ENCODE results near the gene VPREB1. TPM values are rescaled to one million over a fixed set of nuclear protein-coding genes. Genes with fewer than 3 reads are reported as not detected.
"Not testable (repeated sequence)": the region's sequence is repeated elsewhere in the genome, so short reads cannot be mapped to it uniquely, and the experiment has no call there.

VPREB1 gene
- total RNA-seq, 4 donors from 2014 or later: not detected

DNA sequence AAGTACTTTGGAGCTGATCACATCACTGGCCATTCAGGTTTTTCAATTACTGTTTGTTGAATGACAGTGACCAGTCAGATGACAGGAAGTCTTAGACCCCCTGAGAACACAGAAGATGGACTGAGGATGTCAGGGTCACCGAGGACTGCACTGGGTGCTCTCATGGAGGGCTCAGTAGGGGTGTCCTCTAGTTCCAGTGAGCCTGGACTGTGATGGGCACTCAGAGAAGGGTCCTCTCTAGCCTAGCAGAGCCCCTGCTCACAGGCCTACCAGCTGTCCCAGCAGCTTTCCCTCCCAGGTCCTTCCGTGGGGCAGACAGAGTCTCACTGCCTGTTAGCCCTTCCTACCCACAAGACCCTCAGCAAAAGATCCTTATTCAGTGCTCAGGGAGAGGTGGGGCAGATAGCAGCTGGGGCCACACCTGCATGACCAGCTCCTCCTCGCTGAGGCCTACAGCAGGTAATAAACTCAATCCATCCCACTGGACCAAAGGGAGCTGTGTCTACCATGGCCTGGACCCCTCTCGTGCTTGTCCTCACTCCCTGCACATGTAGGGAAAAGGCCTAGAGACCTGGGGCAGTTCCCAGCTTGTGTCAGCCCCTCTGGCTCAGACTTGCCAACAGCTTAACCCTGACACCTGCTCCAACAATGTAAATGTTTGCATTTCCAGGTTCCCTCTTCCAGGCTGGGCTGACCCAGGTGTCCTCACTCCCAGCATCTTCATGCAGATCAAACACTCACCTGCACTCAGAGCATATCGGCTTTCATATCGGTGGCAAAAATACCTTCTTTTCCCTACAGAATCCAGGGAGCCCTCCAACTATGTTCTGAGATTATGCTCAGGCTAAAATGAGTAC lies 25.2 kb upstream of the VPREB1 start:
- no peak for DNase-seq (ENCODE audit: low spot score in 2 of 2)
- Histone ChIP-seq H3K4me3 (no peak overlapping the region), H3K36me3 (no peaks in the 10 kb centered on the region), H3K4me1 (no peaks in the 10 kb centered on the region), H3K27ac (no peak overlapping the region), H3K9me3 (no peaks in the 10 kb centered on the region), H3K27me3 (no peaks in the 10 kb centered on the region)
- TF ChIP-seq POLR2A (IDR thresholded peaks at IDR 0.05) (no peak), EP300 (IDR thresholded peaks at IDR 0.05) (no peak)
- TF ChIP-seq, protein P1, sequence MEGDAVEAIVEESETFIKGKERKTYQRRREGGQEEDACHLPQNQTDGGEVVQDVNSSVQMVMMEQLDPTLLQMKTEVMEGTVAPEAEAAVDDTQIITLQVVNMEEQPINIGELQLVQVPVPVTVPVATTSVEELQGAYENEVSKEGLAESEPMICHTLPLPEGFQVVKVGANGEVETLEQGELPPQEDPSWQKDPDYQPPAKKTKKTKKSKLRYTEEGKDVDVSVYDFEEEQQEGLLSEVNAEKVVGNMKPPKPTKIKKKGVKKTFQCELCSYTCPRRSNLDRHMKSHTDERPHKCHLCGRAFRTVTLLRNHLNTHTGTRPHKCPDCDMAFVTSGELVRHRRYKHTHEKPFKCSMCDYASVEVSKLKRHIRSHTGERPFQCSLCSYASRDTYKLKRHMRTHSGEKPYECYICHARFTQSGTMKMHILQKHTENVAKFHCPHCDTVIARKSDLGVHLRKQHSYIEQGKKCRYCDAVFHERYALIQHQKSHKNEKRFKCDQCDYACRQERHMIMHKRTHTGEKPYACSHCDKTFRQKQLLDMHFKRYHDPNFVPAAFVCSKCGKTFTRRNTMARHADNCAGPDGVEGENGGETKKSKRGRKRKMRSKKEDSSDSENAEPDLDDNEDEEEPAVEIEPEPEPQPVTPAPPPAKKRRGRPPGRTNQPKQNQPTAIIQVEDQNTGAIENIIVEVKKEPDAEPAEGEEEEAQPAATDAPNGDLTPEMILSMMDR (IDR thresholded peaks at IDR 0.05): no peak
- WGBS, 2 donors: 56 to 87% methylated on average over 4 to 6 of the region's 6 CpGs

- not testable (repeated sequence) for H3K9me3 ChIP-seq; H3K36me3 ChIP-seq; H3K27ac ChIP-seq; H3K27me3 ChIP-seq; DNase-seq (ENCODE audit: low spot score in 2 of 2); H3K4me1 ChIP-seq; H3K4me3 ChIP-seq
- WGBS, 2 donors: no CpG with 5 or more reads among the region's 7 CpGs
Observed at GRCh38 chr22:22221043-22221442, 23.5 kb upstream of the VPREB1 start.

DNA sequence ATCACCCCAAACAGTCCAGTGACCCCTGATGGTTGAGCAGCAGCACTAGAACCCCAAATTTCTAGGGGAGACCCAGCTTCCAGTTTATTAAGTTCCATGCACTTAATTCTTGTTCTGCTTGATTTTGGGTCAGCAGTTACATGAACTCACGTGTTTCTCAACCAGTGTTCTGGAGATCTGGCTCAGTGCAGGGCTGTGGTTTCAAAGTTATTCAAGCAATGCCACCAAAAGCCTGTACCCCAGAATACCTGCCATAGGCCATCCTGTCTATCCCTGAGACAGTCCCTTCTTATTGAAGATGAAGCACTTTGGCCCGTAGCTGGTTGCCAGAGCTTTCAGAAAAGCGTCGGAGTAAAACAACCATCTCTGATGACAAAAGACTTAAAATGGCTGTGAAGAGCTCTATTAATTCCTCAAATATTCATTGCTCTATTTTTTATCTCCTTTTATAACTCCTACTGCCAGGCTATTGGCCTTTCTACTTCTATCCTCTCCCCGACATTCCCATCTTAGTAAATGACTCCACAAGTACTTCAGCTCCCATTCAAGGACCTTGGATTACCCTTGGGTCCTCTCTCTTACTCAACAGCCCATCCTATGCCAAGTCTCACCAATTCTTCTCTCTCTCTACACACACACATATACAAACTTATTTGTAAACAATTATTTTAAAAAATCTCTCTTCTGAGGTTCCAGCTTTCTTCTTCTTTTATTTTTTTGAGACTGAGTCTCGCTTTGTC lies 18.0 kb upstream of the VPREB1 start:
- Histone ChIP-seq H3K4me1 (no peaks in the 10 kb centered on the region), H3K27me3 (no peaks in the 10 kb centered on the region), H3K36me3 (no peaks in the 10 kb centered on the region), H3K27ac (no peak overlapping the region), H3K4me3 (no peak overlapping the region), H3K9me3 (no peaks in the 10 kb centered on the region)
- 82 to 87% methylated on average over 6 of the region's 6 CpGs for WGBS, 2 donors
- TF ChIP-seq EP300 (IDR thresholded peaks at IDR 0.05) (no peak), POLR2A (IDR thresholded peaks at IDR 0.05) (no peak)
- TF ChIP-seq, protein P1 (IDR thresholded peaks at IDR 0.05): no peak
- no peak for DNase-seq (ENCODE audit: low spot score in 2 of 2)

DNA sequence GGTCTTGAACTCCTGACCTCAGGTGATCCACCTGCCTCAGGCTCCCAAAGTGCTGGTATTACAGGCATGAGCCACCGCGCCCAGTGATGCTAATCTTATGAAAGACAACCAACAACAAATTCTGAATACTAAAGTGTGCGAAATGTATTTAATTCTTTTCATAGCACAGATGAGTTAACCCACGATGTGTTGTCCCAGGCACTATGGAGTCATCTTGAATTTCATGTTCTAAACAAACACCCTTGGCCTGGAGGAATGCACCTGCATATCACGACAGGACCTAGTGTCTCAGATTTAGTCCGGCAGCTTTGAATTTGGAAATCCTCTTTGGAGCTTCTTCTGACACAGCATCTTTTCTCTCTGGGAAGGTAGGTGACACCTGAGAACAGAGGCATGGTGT lies 16.2 kb upstream of the VPREB1 start:
- Histone ChIP-seq H3K9me3 (no peaks in the 10 kb centered on the region), H3K36me3 (no peaks in the 10 kb centered on the region), H3K4me3 (no peak overlapping the region), H3K27ac (no peak overlapping the region), H3K4me1 (no peaks in the 10 kb centered on the region), H3K27me3 (no peaks in the 10 kb centered on the region)
- TF ChIP-seq, protein P1 (IDR thresholded peaks at IDR 0.05): no peak
- no peak for TF ChIP-seq EP300 (IDR thresholded peaks at IDR 0.05)
- TF ChIP-seq POLR2A (IDR thresholded peaks at IDR 0.05): no peak
- WGBS, 2 donors: 81 to 90% methylated on average over 6 of the region's 6 CpGs
- no peak for DNase-seq (ENCODE audit: low spot score in 2 of 2)

DNA sequence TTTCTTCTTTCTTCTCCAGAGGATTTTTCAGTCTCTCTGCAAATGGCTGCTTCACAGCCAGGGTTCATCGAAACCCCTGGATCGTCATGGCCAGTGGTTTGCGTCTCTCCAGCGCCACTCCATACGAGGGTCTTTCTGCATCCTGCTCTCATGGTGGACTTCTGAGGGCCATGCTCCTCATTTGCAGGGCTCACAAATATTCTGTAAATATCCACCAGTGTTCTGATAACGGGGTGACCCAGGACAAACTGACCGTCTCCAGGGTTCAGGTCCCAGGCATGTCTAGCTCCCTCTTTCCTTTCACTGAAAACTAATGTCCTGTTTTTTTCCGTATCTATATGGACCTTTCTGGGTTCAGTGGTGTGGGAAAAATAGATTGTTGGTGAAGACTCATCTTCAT lies 15.7 kb upstream of the VPREB1 start:
- Histone ChIP-seq H3K9me3 (no peaks in the 10 kb centered on the region), H3K4me1 (no peaks in the 10 kb centered on the region), H3K27me3 (no peaks in the 10 kb centered on the region), H3K36me3 (no peaks in the 10 kb centered on the region), H3K4me3 (no peak overlapping the region), H3K27ac (no peak overlapping the region)
- WGBS, 2 donors: 80 to 84% methylated on average over 8 of the region's 8 CpGs
- TF ChIP-seq POLR2A (IDR thresholded peaks at IDR 0.05) (no peak), EP300 (IDR thresholded peaks at IDR 0.05) (no peak)
- TF ChIP-seq, protein P1 (IDR thresholded peaks at IDR 0.05): no peak
- no peak for DNase-seq (ENCODE audit: low spot score in 2 of 2)

All from tibial nerve (tissue), 4 donors.